Neural crest cell (in vitro differentiated cells): Measurements from ENCODE around the gene G6PC3. TPM values are rescaled to one million over a fixed set of nuclear protein-coding genes. Genes with fewer than 3 reads are reported as not detected.

Source experiments
- DNase-seq: peaks from one replicate; pipeline ENCODE4 v3.0.0; 2021; ENCODE audit warnings: low read depth, mixed read lengths, low spot score
- H3K27ac Mint-ChIP-seq: one replicate; pipeline ENCODE4 v1.8.0; 2021; ENCODE audit warnings: mild to moderate bottlenecking, mixed read lengths; ENCODE audit not compliant: unreplicated experiment
- H3K27me3 Mint-ChIP-seq: 2 replicates; pipeline ENCODE4 v1.8.0; 2021; ENCODE audit warnings: low read depth, mild to moderate bottlenecking, mixed read lengths
- H3K36me3 Mint-ChIP-seq: 2 replicates; pipeline ENCODE4 v1.8.0; 2021; ENCODE audit warnings: low read depth, mild to moderate bottlenecking, mixed read lengths
- H3K4me1 Mint-ChIP-seq: 2 replicates; pipeline ENCODE4 v1.8.0; 2021; ENCODE audit warnings: mixed read lengths
- H3K4me3 Mint-ChIP-seq: one replicate; pipeline ENCODE4 v1.8.0; 2021; ENCODE audit warnings: mild to moderate bottlenecking, mixed read lengths
- H3K9me3 Mint-ChIP-seq: 2 replicates; pipeline ENCODE4 v1.8.0; 2021; ENCODE audit warnings: mixed read lengths
- total RNA-seq: library from RNA; stranded (reverse); gene quantifications from 2 replicates; pipeline ENCODE4 v1.2.1, GENCODE V29; 2021
- TF ChIP-seq, protein P1 (sequence below): fragments of 200-600 bp; sonication (generic); conservative IDR thresholded peaks from 2 replicates; pipeline ENCODE4 v1.5.0; 2021; ENCODE audit warnings: antibody characterized with exemption, mild to moderate bottlenecking

The G6PC3 gene
- total RNA-seq, 1 donor from 2014 or later: 81.1 TPM

DNA sequence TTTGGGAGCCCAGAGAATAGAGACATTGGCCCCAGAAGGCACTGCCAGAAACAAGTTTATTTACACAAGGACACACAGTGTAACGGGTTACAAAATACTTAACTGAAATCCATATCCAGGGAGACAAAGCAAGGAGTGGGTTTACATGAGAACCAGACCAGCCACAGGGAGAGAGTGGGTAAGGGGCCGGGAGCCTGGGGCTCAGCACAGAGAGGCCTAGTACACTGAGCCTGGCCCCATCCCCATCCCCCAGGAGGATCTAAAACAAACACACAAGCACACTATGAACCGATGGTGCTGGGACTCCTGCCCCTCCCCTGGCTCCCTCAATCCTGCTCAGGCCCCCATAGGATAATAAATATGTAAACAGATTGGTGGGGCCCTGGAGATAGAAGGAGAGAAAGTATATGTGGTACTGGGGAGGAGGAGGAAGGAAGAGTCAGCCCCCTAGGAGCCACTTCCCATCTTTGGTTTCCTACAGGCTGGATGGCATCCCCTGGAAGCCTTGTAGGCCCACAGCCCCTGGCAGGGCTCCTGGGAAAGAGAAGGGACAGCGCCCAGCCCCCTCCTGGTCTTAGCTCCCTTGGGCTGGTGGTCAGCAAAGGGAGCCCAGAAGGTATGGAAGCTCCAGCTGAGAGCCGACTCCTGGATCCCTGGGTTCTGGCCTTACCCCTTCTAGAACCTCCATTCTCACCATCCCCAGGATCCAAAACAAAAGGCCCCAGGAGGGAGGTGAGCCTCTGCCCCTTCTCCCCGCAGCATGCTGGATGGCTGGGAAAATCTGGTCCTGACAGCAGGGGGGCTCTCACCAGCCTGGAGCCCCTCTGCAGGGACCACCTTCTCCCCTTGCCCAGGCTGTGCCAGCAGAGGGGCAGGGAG is 6.4 kb downstream of the G6PC3 start:
- H3K36me3 Mint-ChIP-seq: peaks cover 13% of the 10 kb centered on the region
- no peaks in the 10 kb centered on the region for H3K27me3 Mint-ChIP-seq
- no peak overlapping the region for H3K27ac Mint-ChIP-seq
- TF ChIP-seq, protein P1, sequence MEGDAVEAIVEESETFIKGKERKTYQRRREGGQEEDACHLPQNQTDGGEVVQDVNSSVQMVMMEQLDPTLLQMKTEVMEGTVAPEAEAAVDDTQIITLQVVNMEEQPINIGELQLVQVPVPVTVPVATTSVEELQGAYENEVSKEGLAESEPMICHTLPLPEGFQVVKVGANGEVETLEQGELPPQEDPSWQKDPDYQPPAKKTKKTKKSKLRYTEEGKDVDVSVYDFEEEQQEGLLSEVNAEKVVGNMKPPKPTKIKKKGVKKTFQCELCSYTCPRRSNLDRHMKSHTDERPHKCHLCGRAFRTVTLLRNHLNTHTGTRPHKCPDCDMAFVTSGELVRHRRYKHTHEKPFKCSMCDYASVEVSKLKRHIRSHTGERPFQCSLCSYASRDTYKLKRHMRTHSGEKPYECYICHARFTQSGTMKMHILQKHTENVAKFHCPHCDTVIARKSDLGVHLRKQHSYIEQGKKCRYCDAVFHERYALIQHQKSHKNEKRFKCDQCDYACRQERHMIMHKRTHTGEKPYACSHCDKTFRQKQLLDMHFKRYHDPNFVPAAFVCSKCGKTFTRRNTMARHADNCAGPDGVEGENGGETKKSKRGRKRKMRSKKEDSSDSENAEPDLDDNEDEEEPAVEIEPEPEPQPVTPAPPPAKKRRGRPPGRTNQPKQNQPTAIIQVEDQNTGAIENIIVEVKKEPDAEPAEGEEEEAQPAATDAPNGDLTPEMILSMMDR: no peak
- peak overlapping the region; percentile 2 for H3K4me3 Mint-ChIP-seq
- H3K9me3 Mint-ChIP-seq: no peaks in the 10 kb centered on the region
- H3K4me1 Mint-ChIP-seq: peaks cover 24% of the 10 kb centered on the region
- no peak for DNase-seq

DNA sequence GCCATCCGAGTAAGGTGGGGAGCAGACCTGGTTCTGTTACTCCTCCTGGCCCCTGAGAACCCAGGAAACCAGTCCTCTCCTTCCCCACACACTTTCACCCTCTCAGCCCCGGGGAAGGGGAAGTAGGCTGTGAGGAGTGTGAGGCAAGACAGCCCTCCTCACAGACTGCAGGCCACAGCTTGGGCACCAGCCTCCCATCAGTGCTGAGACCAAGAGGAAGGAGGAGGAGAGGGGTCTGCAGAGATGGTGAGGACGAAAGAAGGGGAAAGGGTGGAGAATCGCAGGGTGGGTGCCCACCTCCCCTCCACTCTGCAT is 7.0 kb downstream of the G6PC3 start:
- H3K36me3 Mint-ChIP-seq: peaks cover 14% of the 10 kb centered on the region
- no peak for DNase-seq
- no peaks in the 10 kb centered on the region for H3K27me3 Mint-ChIP-seq
- H3K27ac Mint-ChIP-seq: no peak overlapping the region
- H3K4me1 Mint-ChIP-seq: peaks cover 27% of the 10 kb centered on the region
- no peaks in the 10 kb centered on the region for H3K9me3 Mint-ChIP-seq
- no peak overlapping the region for H3K4me3 Mint-ChIP-seq
- TF ChIP-seq, protein P1: no peak

DNA sequence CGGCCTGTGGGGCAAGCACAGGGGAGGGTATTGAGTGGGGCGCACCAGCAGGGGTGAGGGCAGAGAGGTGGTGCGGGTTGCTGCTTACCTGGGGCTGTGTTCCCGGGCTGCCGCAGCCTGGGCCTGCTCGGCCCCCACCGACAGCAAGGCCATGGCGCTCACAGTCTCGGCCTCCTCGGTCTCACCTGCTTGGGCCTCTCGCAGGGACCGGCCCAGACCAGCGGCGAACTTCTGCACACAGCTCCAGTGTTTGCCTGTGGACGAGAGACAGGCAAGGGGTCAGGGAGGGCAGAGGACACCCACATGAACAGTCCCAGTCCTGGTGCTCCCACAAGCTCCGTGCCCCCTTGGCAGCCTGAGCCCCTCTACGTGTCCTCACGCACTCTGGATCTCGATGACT is 7.9 kb downstream of the G6PC3 start:
- no peaks in the 10 kb centered on the region for H3K27me3 Mint-ChIP-seq
- H3K9me3 Mint-ChIP-seq: no peaks in the 10 kb centered on the region
- TF ChIP-seq, protein P1: no peak
- DNase-seq: no peak
- peaks cover 27% of the 10 kb centered on the region for H3K4me1 Mint-ChIP-seq
- no peak overlapping the region for H3K27ac Mint-ChIP-seq
- no peak overlapping the region for H3K4me3 Mint-ChIP-seq
- H3K36me3 Mint-ChIP-seq: peaks cover 15% of the 10 kb centered on the region

DNA sequence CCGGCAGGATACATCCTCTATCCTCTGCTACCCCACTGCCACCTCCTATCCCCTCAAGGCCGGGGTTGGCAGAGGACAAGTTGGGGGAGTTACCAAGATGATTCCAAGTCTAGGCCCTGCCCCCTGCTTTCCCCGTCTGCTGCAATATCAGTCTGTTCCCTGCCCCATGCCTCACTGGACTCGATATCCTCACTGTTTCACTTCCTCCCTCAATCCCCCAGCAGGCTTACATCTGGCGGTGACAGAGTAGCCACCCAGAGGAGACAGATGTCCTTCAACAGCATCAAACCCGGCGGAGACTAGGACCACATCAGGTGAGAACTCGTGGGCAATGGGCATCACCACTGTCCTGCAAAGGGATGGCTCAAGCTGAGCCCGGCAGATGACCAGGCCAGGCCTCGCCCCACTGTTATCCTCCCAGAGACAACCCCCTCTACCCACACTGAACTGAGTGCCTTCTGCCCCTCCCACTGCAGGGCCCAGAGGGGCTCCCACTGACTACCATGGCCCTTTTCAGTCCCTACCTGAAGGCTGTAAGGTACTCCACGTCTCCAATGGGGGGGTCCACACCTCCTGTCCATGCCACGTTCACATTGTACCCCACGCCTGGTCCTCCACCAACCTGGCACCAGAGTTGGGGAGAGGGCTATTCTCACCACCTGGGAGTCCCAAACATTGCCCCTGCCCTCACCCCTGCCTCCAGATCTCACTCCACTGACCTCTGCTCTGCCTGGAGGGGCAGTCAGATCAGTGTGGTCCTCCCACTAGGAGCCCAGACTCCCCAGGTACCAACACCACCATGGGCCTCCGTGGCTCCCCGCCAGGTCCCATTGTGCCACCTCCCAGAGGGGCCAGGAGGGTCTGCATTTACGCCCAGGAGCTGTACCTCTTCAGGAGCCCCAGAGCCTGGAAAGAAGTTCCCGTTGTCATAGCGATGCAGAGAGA is 9.6 kb downstream of the G6PC3 start:
- no peak for DNase-seq
- TF ChIP-seq, protein P1: no peak
- Mint-ChIP-seq H3K27ac (peak overlapping the region; percentile 35), H3K27me3 (no peaks in the 10 kb centered on the region), H3K4me1 (peaks cover 37% of the 10 kb centered on the region), H3K36me3 (peaks cover 15% of the 10 kb centered on the region), H3K9me3 (no peaks in the 10 kb centered on the region), H3K4me3 (peak overlapping the region; percentile 28)

DNA sequence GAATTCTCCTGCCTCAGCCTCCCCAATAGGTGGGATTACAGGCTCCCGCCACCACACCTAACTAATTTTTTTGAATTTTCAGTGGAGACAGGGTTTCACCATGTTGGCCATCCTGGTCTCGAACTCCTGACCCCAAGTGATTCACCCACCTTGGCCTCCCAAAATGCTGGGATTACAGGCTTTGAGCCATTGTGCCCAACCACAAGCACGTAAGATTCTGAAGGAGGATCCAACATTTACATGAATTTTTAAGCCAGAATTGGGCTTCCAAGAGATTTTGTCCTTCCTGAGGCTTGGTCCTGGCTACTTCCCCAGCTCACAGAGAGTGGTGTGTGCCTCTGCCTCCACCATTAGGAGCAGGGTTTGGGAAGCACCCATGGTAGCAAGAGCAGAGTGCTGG is 11.1 kb downstream of the G6PC3 start:
- H3K4me1 Mint-ChIP-seq: peaks cover 42% of the 10 kb centered on the region
- no peak overlapping the region for H3K4me3 Mint-ChIP-seq
- TF ChIP-seq, protein P1: no peak
- peak overlapping the region; percentile 50 for H3K27ac Mint-ChIP-seq
- DNase-seq: no peak
- H3K27me3 Mint-ChIP-seq: no peaks in the 10 kb centered on the region
- no peaks in the 10 kb centered on the region for H3K9me3 Mint-ChIP-seq
- peaks cover 15% of the 10 kb centered on the region for H3K36me3 Mint-ChIP-seq
